ENCODE data around the gene S100A3.
A peak's percentile ranks its signal among the peaks of the same experiment; 100 is the strongest.
"Not testable (repeated sequence)": the region's sequence is repeated elsewhere in the genome, so short reads cannot be mapped to it uniquely, and the experiment has no call there.

Gene S100A3

GRCh38 chr1:153563483-153563901 is 14.4 kb upstream of the S100A3 start:
- H3K36me3 Mint-ChIP-seq (ENCODE audit: low read depth), result no peaks in the 10 kb centered on the region
- H3K27me3 Mint-ChIP-seq, result no peaks in the 10 kb centered on the region
- peaks cover 31% of the 10 kb centered on the region for H3K4me1 Mint-ChIP-seq (ENCODE audit: low read depth)
- H3K4me3 Mint-ChIP-seq, result no peak overlapping the region
- H3K27ac Mint-ChIP-seq, result no peak overlapping the region
- no peak for DNase-seq
- no peaks in the 10 kb centered on the region for H3K9me3 Mint-ChIP-seq

GRCh38 chr1:153562021-153562420 is 13.0 kb upstream of the S100A3 start:
- H3K9me3 Mint-ChIP-seq; H3K4me3 Mint-ChIP-seq; H3K27ac Mint-ChIP-seq; H3K36me3 Mint-ChIP-seq (ENCODE audit: low read depth); H3K27me3 Mint-ChIP-seq; DNase-seq: not testable (repeated sequence)
- H3K4me1 Mint-ChIP-seq (ENCODE audit: low read depth), result peaks cover 18% of the 10 kb centered on the region

- no peak for DNase-seq
- peaks cover 13% of the 10 kb centered on the region for H3K4me1 Mint-ChIP-seq (ENCODE audit: low read depth)
- H3K9me3 Mint-ChIP-seq, result no peaks in the 10 kb centered on the region
- no peaks in the 10 kb centered on the region for H3K27me3 Mint-ChIP-seq
- no peak overlapping the region for H3K4me3 Mint-ChIP-seq
- peak overlapping the region; percentile 40 for H3K27ac Mint-ChIP-seq
- no peaks in the 10 kb centered on the region for H3K36me3 Mint-ChIP-seq (ENCODE audit: low read depth)
Measured at GRCh38 chr1:153561466-153561985, 12.5 kb upstream of the S100A3 start.

- no peaks in the 10 kb centered on the region for H3K36me3 Mint-ChIP-seq (ENCODE audit: low read depth)
- H3K9me3 Mint-ChIP-seq, result no peaks in the 10 kb centered on the region
- DNase-seq, result no peak
- no peak overlapping the region for H3K4me3 Mint-ChIP-seq
- H3K27ac Mint-ChIP-seq, result peak overlapping the region; percentile 40
- no peaks in the 10 kb centered on the region for H3K27me3 Mint-ChIP-seq
- peaks cover 8% of the 10 kb centered on the region for H3K4me1 Mint-ChIP-seq (ENCODE audit: low read depth)
Measured at GRCh38 chr1:153560771-153561465, 11.9 kb upstream of the S100A3 start.

- DNase-seq, result no peak
- Mint-ChIP-seq H3K27me3 (no peaks in the 10 kb centered on the region), H3K4me3 (no peak overlapping the region), H3K36me3 (ENCODE audit: low read depth) (no peaks in the 10 kb centered on the region), H3K27ac (no peak overlapping the region), H3K4me1 (ENCODE audit: low read depth) (peaks cover 1% of the 10 kb centered on the region), H3K9me3 (no peaks in the 10 kb centered on the region)
Measured at GRCh38 chr1:153560241-153560640, 11.2 kb upstream of the S100A3 start.

GRCh38 chr1:153557877-153558276 is 8.8 kb upstream of the S100A3 start:
- no peak overlapping the region for H3K27ac Mint-ChIP-seq
- H3K9me3 Mint-ChIP-seq, result no peaks in the 10 kb centered on the region
- H3K4me1 Mint-ChIP-seq (ENCODE audit: low read depth), result no peaks in the 10 kb centered on the region
- no peaks in the 10 kb centered on the region for H3K36me3 Mint-ChIP-seq (ENCODE audit: low read depth)
- H3K27me3 Mint-ChIP-seq, result no peaks in the 10 kb centered on the region
- no peak overlapping the region for H3K4me3 Mint-ChIP-seq
- no peak for DNase-seq

GRCh38 chr1:153556348-153556747 is 7.3 kb upstream of the S100A3 start:
- no peak for DNase-seq
- H3K27me3 Mint-ChIP-seq, result no peaks in the 10 kb centered on the region
- no peaks in the 10 kb centered on the region for H3K4me1 Mint-ChIP-seq (ENCODE audit: low read depth)
- H3K27ac Mint-ChIP-seq, result no peak overlapping the region
- H3K9me3 Mint-ChIP-seq, result no peaks in the 10 kb centered on the region
- H3K4me3 Mint-ChIP-seq, result no peak overlapping the region
- H3K36me3 Mint-ChIP-seq (ENCODE audit: low read depth), result no peaks in the 10 kb centered on the region

- DNase-seq, result no peak
- H3K4me1 Mint-ChIP-seq (ENCODE audit: low read depth), result no peaks in the 10 kb centered on the region
- no peaks in the 10 kb centered on the region for H3K27me3 Mint-ChIP-seq
- H3K9me3 Mint-ChIP-seq, result no peaks in the 10 kb centered on the region
- H3K27ac Mint-ChIP-seq, result no peak overlapping the region
- H3K4me3 Mint-ChIP-seq, result no peak overlapping the region
- no peaks in the 10 kb centered on the region for H3K36me3 Mint-ChIP-seq (ENCODE audit: low read depth)
Measured at GRCh38 chr1:153553830-153554541, 4.9 kb upstream of the S100A3 start.

- DNase-seq, result no peak
- Mint-ChIP-seq H3K27ac (no peak overlapping the region), H3K4me3 (no peak overlapping the region), H3K36me3 (ENCODE audit: low read depth) (no peaks in the 10 kb centered on the region), H3K4me1 (ENCODE audit: low read depth) (peaks cover 7% of the 10 kb centered on the region), H3K9me3 (no peaks in the 10 kb centered on the region), H3K27me3 (no peaks in the 10 kb centered on the region)
Measured at GRCh38 chr1:153553096-153553495, 4.0 kb upstream of the S100A3 start.

- Mint-ChIP-seq H3K4me3 (no peak overlapping the region), H3K27ac (no peak overlapping the region), H3K27me3 (no peaks in the 10 kb centered on the region), H3K9me3 (no peaks in the 10 kb centered on the region), H3K36me3 (ENCODE audit: low read depth) (no peaks in the 10 kb centered on the region), H3K4me1 (ENCODE audit: low read depth) (peaks cover 9% of the 10 kb centered on the region)
- DNase-seq, result no peak
Measured at GRCh38 chr1:153552335-153552734, 3.3 kb upstream of the S100A3 start.

GRCh38 chr1:153550827-153551500 is 1.9 kb upstream of the S100A3 start:
- H3K4me1 Mint-ChIP-seq (ENCODE audit: low read depth), result peaks cover 17% of the 10 kb centered on the region
- no peaks in the 10 kb centered on the region for H3K9me3 Mint-ChIP-seq
- DNase-seq, result no peak
- no peak overlapping the region for H3K27ac Mint-ChIP-seq
- no peak overlapping the region for H3K4me3 Mint-ChIP-seq
- H3K27me3 Mint-ChIP-seq, result no peaks in the 10 kb centered on the region
- H3K36me3 Mint-ChIP-seq (ENCODE audit: low read depth), result no peaks in the 10 kb centered on the region

GRCh38 chr1:153550398-153550758 is 1.3 kb upstream of the S100A3 start:
- Mint-ChIP-seq H3K9me3 (no peaks in the 10 kb centered on the region), H3K27me3 (no peaks in the 10 kb centered on the region), H3K4me3 (no peak overlapping the region), H3K4me1 (ENCODE audit: low read depth) (peaks cover 23% of the 10 kb centered on the region), H3K27ac (no peak overlapping the region), H3K36me3 (ENCODE audit: low read depth) (no peaks in the 10 kb centered on the region)
- DNase-seq, result no peak

- DNase-seq, result no peak
- H3K9me3 Mint-ChIP-seq, result no peaks in the 10 kb centered on the region
- H3K4me3 Mint-ChIP-seq, result no peak overlapping the region
- H3K36me3 Mint-ChIP-seq (ENCODE audit: low read depth), result peaks cover 2% of the 10 kb centered on the region
- H3K27me3 Mint-ChIP-seq, result no peaks in the 10 kb centered on the region
- no peak overlapping the region for H3K27ac Mint-ChIP-seq
- peaks cover 28% of the 10 kb centered on the region for H3K4me1 Mint-ChIP-seq (ENCODE audit: low read depth)
Measured at GRCh38 chr1:153549741-153550397, 811 bp upstream of the S100A3 start.

Measured in activated T-cell treated with anti-CD3 and anti-CD28 coated beads, Interleukin-2, amount 50 U/mL, for 24 hours (primary cell).